GM19438 (cell line): Measurements from ENCODE around the gene ADGRG7.
"Not testable (repeated sequence)": the region's sequence is repeated elsewhere in the genome, so short reads cannot be mapped to it uniquely, and the experiment has no call there.

Source experiments
- ATAC-seq: cut with Tn5 transposase; IDR thresholded peaks from one replicate; pipeline ENCODE4 v1.9.1; 2021; ENCODE audit warnings: low read depth; ENCODE audit not compliant: unreplicated experiment

Gene ADGRG7

GRCh38 chr3:100609305-100609704, at the start of gene ADGRG7:
ADGRG7 (plus strand) TSS chr3:100609601; CDS start chr3:100609857, 256 bp downstream.
- ATAC-seq, result no peak

GRCh38 chr3:100560426-100560825, 49.0 kb upstream of the ADGRG7 start:
- no peak for ATAC-seq

GRCh38 chr3:100561459-100562158, 47.8 kb upstream of the ADGRG7 start:
- no peak for ATAC-seq

GRCh38 chr3:100562224-100562857, 47.1 kb upstream of the ADGRG7 start:
- ATAC-seq, result no peak

- ATAC-seq, result no peak
These were observed 46.2 kb upstream of the ADGRG7 start for GRCh38 chr3:100563228-100563627.

GRCh38 chr3:100563652-100564211, 45.7 kb upstream of the ADGRG7 start:
- ATAC-seq, result no peak

- ATAC-seq, result no peak
These were observed 38.6 kb upstream of the ADGRG7 start for GRCh38 chr3:100570811-100571210.

GRCh38 chr3:100574536-100574935, 34.9 kb upstream of the ADGRG7 start:
- ATAC-seq, result no peak

GRCh38 chr3:100575704-100576103, 33.7 kb upstream of the ADGRG7 start:
- no peak for ATAC-seq

GRCh38 chr3:100577382-100578008, 31.9 kb upstream of the ADGRG7 start:
- ATAC-seq, result no peak

- ATAC-seq, result no peak
These were observed 30.8 kb upstream of the ADGRG7 start for GRCh38 chr3:100578646-100579045.

- no peak for ATAC-seq
These were observed 29.3 kb upstream of the ADGRG7 start for GRCh38 chr3:100580147-100580546.

- no peak for ATAC-seq
These were observed 27.8 kb upstream of the ADGRG7 start for GRCh38 chr3:100581650-100582049.

- ATAC-seq, result not testable (repeated sequence)
These were observed 27.2 kb upstream of the ADGRG7 start for GRCh38 chr3:100582157-100582556.

- ATAC-seq, result no peak
These were observed 25.2 kb upstream of the ADGRG7 start for GRCh38 chr3:100584101-100584660.

- no peak for ATAC-seq
These were observed 22.6 kb upstream of the ADGRG7 start for GRCh38 chr3:100586832-100587231.

GRCh38 chr3:100588251-100588650, 21.1 kb upstream of the ADGRG7 start:
- ATAC-seq, result no peak

GRCh38 chr3:100590114-100590839, 19.1 kb upstream of the ADGRG7 start:
- ATAC-seq, result peak; percentile 86

GRCh38 chr3:100590840-100591147, 18.6 kb upstream of the ADGRG7 start:
- no peak for ATAC-seq

GRCh38 chr3:100591411-100591810, 18.0 kb upstream of the ADGRG7 start:
- ATAC-seq, result no peak
